Spinal cord (tissue), 10 donors: Measurements from ENCODE around the gene CNGA3. TPM values are rescaled to one million over a fixed set of nuclear protein-coding genes. Genes with fewer than 3 reads are reported as not detected.

Source experiments
- DNase-seq, 6 donors: peaks; one replicate each; pipeline versions ENCODE4 v3.0.0 to v3.0.0-alpha.2; 2013 to 2015; ENCODE audit warnings: low spot score in 6 of 6, low read depth in 4 of 6
- H3K27ac ChIP-seq: one replicate; pipeline ENCODE4 v1.5.1; 2013; ENCODE audit warnings: low read depth, low read length, control low read depth
- H3K27me3 ChIP-seq: one replicate; pipeline ENCODE4 v1.6.1; 2013; ENCODE audit warnings: low read length; ENCODE audit not compliant: control insufficient read depth, insufficient read depth
- H3K36me3 ChIP-seq: one replicate; pipeline ENCODE4 v1.6.1; 2013; ENCODE audit warnings: low read length; ENCODE audit not compliant: control insufficient read depth, insufficient read depth
- H3K4me1 ChIP-seq: one replicate; pipeline ENCODE4 v1.6.1; 2013; ENCODE audit warnings: low read length; ENCODE audit not compliant: control insufficient read depth, insufficient read depth
- H3K4me3 ChIP-seq: one replicate; pipeline ENCODE4 v1.5.1; 2013; ENCODE audit warnings: low read depth, low read length, control low read depth
- H3K9me3 ChIP-seq: one replicate; pipeline ENCODE4 v1.6.1; 2013; ENCODE audit warnings: low read length; ENCODE audit not compliant: control insufficient read depth, insufficient read depth
- WGBS: methylation state at CpG from one replicate; pipeline ENCODE4 v1.1.5; 2013; ENCODE audit warnings: missing lambda C conversion rate; ENCODE audit not compliant: insufficient coverage; 5-methylcytosine and 5-hydroxymethylcytosine counted together
- polyA plus RNA-seq, 2 donors: library from polyadenylated mRNA; unstranded; fragments of 120-200 nt; gene quantifications; one replicate each; pipeline ENCODE4 v1.2.1, GENCODE V29; 2013; ENCODE audit not compliant: insufficient read length in 2 of 2
- total RNA-seq, 2 donors: library from RNA; depleted of rRNA in 1 of 2; stranded (reverse); fragments of 120-200 nt in 1 of 2; fragments of >200 nt in 1 of 2; gene quantifications; one replicate each; pipeline versions ENCODE4 v1.2.3 to v1.2.4, GENCODE V29; 2013 to 2014
- donor health status: healthy.

Gene CNGA3
- total and polyA plus RNA-seq, 4 donors = 4.9 to 15.2 (median 7.3) TPM

- DNase-seq = no peak
- Histone ChIP-seq H3K4me3 (no peak overlapping the region), H3K27ac (no peak overlapping the region), H3K4me1 (peaks cover 41% of the 10 kb centered on the region), H3K36me3 (no peaks in the 10 kb centered on the region), H3K9me3 (no peaks in the 10 kb centered on the region), H3K27me3 (no peaks in the 10 kb centered on the region)
- 88% methylated on average over 8 of the region's 8 CpGs for WGBS
Observed at GRCh38 chr2:98381494-98381893, 35.2 kb downstream of the CNGA3 start.

DNA sequence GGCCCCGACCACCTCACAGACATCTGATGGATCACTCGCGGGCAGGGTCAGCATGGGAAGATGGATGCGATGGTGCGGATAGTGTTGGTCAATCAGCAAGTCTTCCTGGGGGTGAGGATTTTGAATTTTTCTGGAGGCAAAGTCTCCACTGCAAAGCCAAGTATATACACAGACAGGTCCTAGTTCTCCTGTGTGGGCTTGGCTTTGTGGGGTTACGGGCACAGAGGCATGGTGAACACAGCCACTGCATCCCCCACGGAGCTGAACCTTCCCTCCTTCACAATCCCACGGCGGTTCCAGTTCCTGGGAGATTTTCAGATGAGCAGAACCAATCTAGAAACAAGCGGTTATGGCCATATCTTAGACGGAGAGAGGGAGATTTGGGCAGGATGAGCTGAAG is 35.8 kb downstream of the CNGA3 start:
- no peaks in the 10 kb centered on the region for H3K36me3 ChIP-seq
- no peaks in the 10 kb centered on the region for H3K9me3 ChIP-seq
- 88% methylated on average over 4 of the region's 11 CpGs for WGBS
- peaks cover 36% of the 10 kb centered on the region for H3K4me1 ChIP-seq
- DNase-seq = no peak
- no peak overlapping the region for H3K4me3 ChIP-seq
- H3K27ac ChIP-seq = no peak overlapping the region
- H3K27me3 ChIP-seq = no peaks in the 10 kb centered on the region

DNA sequence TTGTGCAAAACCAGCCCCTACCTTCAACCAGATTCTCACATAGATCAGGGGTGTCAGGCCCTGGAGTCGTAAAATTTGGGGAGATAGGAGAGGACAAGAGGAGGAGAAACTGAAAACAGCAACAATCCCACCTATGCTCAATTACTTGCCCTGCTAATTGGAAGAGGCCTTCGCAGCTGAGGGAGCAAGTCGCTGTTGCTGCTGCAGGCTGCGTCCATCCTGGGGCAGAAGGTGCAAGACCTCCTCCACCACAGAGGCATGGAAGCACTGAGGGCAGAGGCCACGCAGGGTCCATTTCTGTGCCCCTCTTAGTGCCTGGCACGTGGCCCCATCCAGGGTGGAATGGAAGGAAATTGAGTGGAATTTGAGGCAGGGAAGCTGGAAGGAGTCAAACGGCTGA is 36.5 kb downstream of the CNGA3 start:
- H3K4me1 ChIP-seq = peaks cover 30% of the 10 kb centered on the region
- H3K4me3 ChIP-seq = no peak overlapping the region
- H3K9me3 ChIP-seq = no peaks in the 10 kb centered on the region
- DNase-seq = no peak
- no peaks in the 10 kb centered on the region for H3K27me3 ChIP-seq
- 89% methylated on average over 3 of the region's 7 CpGs for WGBS
- no peak overlapping the region for H3K27ac ChIP-seq
- H3K36me3 ChIP-seq = no peaks in the 10 kb centered on the region

DNA sequence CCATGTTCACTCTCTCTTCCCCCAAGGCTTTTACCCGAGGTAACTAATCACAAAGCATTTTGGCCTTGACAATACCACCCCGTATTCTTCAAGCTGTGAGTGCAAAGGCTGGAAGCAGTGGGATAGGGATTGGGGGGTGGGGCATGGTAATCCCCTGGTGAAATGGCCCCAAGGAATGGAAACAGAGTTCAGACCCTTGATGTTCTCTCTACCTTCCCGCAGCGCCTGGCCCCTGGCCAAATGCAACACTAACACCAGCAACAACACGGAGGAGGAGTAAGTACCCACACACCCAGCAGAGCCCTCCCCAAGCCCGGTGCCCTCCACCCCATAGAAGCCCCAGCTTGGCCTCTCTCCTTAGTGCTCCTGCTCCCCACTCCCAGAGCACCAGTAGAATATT is 36.9 kb downstream of the CNGA3 start:
- WGBS = 63% methylated on average over 3 of the region's 6 CpGs
- H3K4me3 ChIP-seq = no peak overlapping the region
- H3K27ac ChIP-seq = no peak overlapping the region
- peak in 1 of 6 donors; percentile 31 for DNase-seq
- H3K4me1 ChIP-seq = peaks cover 26% of the 10 kb centered on the region
- H3K9me3 ChIP-seq = no peaks in the 10 kb centered on the region
- peaks cover 3% of the 10 kb centered on the region for H3K36me3 ChIP-seq
- H3K27me3 ChIP-seq = no peaks in the 10 kb centered on the region

DNA sequence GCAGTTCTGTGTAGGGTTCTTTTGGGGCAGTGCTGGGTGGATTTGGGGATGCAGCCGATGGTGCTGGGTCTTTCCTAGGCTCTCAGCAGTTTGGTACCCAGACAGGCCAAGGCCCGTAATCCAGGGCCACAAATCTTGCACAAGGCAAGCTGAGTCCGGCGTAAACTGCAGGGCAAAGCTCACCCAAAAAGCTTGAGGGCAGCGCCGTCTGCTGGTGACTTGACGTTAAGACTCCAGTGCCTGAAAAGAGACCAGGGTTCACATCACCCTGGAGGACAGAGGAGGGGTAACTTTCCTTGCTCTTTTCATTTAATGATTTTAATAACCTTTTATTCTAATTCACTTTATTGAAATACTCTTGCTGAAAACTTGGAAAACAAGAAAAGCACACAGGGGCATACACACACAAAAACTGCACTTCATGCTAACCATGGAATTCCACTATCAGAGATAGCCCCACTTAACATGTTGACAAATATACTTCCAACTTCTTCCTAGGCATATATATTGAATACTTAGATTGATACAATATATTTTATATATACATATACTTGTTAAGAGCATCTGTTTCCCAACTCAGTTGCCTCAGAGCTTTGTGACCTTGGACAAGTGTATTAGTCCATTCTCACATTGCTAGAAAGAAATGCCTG is 38.9 kb downstream of the CNGA3 start:
- no peak overlapping the region for H3K27ac ChIP-seq

GRCh38 chr2:98387478-98387877 is 41.2 kb downstream of the CNGA3 start:
- no peaks in the 10 kb centered on the region for H3K9me3 ChIP-seq
- no peak for DNase-seq
- peaks cover 13% of the 10 kb centered on the region for H3K36me3 ChIP-seq
- no peak overlapping the region for H3K4me3 ChIP-seq
- H3K4me1 ChIP-seq = peaks cover 6% of the 10 kb centered on the region
- 91% methylated on average over 16 of the region's 16 CpGs for WGBS
- H3K27me3 ChIP-seq = no peaks in the 10 kb centered on the region
- H3K27ac ChIP-seq = no peak overlapping the region

More for the DNA sequence above, 38.9 kb downstream of the CNGA3 start:
- 3% methylated on average over 7 of the region's 7 CpGs for WGBS
- peaks cover 7% of the 10 kb centered on the region for H3K36me3 ChIP-seq
- no peaks in the 10 kb centered on the region for H3K27me3 ChIP-seq
- no peak overlapping the region for H3K4me3 ChIP-seq
- no peaks in the 10 kb centered on the region for H3K9me3 ChIP-seq
- H3K4me1 ChIP-seq = peaks cover 8% of the 10 kb centered on the region
- DNase-seq = peak in 5 of 6 donors; percentile 69 to 95 (median 79)

DNA sequence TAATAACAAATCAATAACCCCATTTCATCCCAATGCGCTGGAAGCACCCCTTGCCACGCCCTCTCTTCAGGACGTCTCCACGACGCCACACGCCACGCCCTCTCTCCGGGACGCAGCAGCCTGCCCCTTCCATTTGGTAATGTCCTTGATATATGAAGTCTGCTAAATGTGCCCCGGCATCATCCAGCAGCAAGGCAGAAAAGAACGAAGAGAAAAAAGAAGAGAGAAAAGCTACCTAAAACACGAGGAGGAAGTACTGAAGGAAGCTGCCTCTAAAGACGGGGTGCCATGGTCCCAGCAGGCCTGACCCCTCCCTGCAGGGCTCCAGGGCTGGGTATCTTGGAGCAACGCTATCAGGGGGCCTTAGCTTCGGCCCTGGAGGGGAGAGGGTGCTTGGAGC is 41.8 kb downstream of the CNGA3 start:
- Histone ChIP-seq H3K27me3 (no peaks in the 10 kb centered on the region), H3K4me3 (no peak overlapping the region), H3K27ac (no peak overlapping the region), H3K9me3 (no peaks in the 10 kb centered on the region), H3K4me1 (peaks cover 6% of the 10 kb centered on the region), H3K36me3 (peaks cover 13% of the 10 kb centered on the region)
- WGBS = 92% methylated on average over 12 of the region's 15 CpGs
- DNase-seq = no peak

- Histone ChIP-seq H3K4me1 (peaks cover 6% of the 10 kb centered on the region), H3K4me3 (no peak overlapping the region), H3K27me3 (no peaks in the 10 kb centered on the region), H3K36me3 (peaks cover 13% of the 10 kb centered on the region), H3K9me3 (no peaks in the 10 kb centered on the region), H3K27ac (no peak overlapping the region)
- no peak for DNase-seq
- WGBS = 95% methylated on average over 17 of the region's 17 CpGs
Observed at GRCh38 chr2:98388601-98389250, 42.5 kb downstream of the CNGA3 start.

DNA sequence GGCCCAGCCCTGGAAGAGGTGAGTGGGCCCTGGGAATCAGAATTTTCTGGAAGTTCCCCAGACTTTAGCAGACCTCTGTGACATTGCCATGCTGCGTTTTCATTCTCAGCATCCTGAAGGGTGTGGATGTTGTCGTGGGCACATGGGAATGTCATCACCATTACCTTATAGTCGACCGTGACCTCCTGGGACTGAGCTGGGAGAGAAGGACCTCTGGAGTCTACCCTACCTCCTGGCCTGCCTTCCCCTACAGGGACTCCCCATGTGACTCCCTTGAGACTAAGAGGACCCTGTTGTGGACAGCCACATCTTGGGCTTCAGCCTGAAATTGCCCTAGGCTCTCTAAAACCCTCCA is 43.0 kb downstream of the CNGA3 start:
- no peak overlapping the region for H3K4me3 ChIP-seq
- no peak overlapping the region for H3K27ac ChIP-seq
- no CpG with 5 or more reads among the region's 4 CpGs for WGBS
- H3K4me1 ChIP-seq = peaks cover 6% of the 10 kb centered on the region
- H3K36me3 ChIP-seq = peaks cover 13% of the 10 kb centered on the region
- H3K27me3 ChIP-seq = no peaks in the 10 kb centered on the region
- no peaks in the 10 kb centered on the region for H3K9me3 ChIP-seq
- DNase-seq = no peak
